T-helper 2 cell (primary cell): ENCODE data around the gene TNFAIP6.
"Not testable (repeated sequence)": the region's sequence is repeated elsewhere in the genome, so short reads cannot be mapped to it uniquely, and the experiment has no call there.

Source experiments
- DNase-seq, 5 experiments: peaks; one replicate each; pipeline versions ENCODE4 v3.0.0 to v3.0.0-alpha.2; 2012 to 2022

TNFAIP6 gene

DNA sequence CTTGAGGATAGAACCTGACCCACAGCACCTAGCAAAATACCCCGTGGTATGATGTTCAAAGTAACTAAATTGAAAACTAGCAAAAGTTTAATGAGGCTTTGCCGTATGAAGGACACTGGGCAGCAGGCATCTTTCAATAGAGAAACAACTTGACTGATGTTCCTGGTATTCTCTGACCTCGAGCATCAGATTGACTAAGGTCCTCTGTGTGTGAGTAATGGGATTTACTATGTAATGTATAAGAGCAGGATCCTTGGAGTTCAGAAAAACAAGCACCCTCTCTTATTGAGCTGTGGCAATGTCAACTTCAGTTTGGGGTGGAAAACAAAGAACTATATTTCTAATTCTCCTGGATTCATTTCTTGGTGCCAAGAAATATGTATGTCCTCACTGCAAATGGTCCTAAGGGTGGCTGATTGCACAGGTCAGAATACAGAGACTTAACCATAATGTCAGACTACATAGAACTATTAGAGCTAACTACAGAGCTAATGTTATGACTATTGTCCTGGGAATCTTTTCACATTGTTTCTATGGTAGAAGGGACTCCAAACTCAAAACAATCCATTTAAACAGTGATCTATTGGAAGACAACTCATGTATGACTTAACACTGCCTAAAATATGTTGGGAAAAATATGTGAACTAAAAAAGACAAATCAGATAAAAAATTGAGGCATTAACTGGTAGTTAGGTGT is 4.4 kb downstream of the TNFAIP6 start:
- DNase-seq: no peak

DNA sequence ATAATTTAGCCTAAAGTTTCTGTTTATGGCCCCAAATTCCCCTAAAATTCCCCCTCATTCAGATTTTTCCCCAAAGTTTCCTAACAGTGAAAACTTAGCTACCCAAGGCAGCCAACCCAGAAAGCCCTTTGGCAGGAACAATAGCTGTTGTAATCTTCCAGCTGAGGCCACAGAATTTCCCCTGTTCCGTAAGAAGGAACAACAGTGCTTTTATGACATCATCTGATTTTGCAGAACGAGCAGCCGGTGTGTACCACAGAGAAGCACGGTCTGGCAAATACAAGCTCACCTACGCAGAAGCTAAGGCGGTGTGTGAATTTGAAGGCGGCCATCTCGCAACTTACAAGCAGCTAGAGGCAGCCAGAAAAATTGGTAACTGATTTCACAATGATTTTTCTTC is 6.3 kb downstream of the TNFAIP6 start:
- DNase-seq: peak in 1 of 5 experiments; percentile 16

DNA sequence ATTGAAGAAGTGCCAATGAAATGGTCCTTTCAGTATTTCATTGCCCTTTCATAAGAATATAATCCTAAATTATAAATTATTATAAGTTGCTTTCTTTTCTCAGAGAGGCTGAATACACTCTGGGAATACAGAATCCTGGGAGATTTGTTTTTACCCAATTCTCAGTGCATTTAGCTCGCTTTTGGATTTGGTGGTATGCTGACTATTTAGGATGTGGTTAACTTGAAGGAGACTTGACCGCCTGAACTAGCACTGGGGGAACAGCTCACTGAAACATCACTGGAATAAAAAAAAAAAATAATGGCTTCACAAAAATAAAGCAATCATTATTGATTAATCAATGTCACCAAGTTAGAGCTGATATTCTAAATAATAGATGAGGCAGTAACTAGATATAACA is 10.2 kb downstream of the TNFAIP6 start:
- DNase-seq: no peak

DNA sequence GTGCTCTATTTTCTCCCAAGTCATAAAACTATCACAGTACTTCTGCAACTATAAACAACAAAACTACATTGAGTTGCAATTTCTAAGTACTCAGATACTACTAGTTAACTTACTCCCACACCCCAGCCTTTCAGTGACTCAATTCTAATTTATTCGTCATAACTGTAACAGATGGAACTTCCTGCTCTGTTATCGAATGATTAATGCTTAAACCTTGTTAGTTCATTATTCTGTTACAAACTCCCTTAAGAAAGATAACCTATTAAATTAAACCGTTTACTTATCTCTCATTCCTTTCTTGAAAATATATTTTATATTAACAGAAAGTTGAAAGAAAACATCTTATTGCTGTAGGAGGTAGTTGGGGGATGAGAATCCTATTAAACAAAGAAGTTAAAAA is 17.0 kb downstream of the TNFAIP6 start:
- peak in 1 of 5 experiments; percentile 79 for DNase-seq

DNA sequence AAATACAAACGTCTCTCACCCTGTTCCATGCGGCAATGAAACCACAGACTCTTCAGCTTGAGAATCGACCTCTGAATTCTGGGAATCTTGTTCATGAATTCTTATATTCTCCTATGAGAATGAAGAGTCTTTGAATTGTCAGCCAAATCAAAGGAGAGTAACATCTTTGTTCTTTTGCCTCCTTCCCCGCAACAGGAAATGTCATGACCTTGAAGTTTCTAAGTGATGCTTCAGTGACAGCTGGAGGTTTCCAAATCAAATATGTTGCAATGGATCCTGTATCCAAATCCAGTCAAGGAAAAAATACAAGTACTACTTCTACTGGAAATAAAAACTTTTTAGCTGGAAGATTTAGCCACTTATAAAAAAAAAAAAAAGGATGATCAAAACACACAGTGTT is 21.8 kb downstream of the TNFAIP6 start:
- peak in 1 of 5 experiments; percentile 10 for DNase-seq

GRCh38 chr2:151380580-151381235 is 23.3 kb downstream of the TNFAIP6 start:
- peak in 1 of 5 experiments; percentile 33 for DNase-seq

- no peak for DNase-seq
Observed at GRCh38 chr2:151381266-151381665, 23.9 kb downstream of the TNFAIP6 start.

DNA sequence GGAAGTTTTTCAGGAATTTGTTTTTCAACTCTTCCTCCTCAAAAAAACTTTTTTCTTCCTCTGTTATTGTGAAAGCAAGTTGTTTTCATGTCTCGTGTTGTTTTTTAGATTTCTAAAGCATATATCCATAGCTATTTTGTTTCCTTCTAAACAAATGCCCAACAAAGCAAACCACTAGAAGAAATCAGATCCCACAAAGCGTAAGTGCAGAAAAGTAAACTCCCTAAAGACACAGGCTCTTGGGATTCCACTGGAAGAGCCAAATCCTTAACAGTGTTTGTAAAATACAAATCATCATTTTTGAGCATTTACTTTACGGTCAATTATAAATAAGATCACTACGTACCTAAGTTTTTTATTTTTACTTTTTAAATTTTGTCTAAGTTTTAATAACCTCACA is 30.6 kb downstream of the TNFAIP6 start:
- no peak for DNase-seq

- DNase-seq: no peak
Observed at GRCh38 chr2:151391436-151391835, 34.0 kb downstream of the TNFAIP6 start.

- DNase-seq: no peak
Observed at GRCh38 chr2:151394509-151394908, 37.1 kb downstream of the TNFAIP6 start.

DNA sequence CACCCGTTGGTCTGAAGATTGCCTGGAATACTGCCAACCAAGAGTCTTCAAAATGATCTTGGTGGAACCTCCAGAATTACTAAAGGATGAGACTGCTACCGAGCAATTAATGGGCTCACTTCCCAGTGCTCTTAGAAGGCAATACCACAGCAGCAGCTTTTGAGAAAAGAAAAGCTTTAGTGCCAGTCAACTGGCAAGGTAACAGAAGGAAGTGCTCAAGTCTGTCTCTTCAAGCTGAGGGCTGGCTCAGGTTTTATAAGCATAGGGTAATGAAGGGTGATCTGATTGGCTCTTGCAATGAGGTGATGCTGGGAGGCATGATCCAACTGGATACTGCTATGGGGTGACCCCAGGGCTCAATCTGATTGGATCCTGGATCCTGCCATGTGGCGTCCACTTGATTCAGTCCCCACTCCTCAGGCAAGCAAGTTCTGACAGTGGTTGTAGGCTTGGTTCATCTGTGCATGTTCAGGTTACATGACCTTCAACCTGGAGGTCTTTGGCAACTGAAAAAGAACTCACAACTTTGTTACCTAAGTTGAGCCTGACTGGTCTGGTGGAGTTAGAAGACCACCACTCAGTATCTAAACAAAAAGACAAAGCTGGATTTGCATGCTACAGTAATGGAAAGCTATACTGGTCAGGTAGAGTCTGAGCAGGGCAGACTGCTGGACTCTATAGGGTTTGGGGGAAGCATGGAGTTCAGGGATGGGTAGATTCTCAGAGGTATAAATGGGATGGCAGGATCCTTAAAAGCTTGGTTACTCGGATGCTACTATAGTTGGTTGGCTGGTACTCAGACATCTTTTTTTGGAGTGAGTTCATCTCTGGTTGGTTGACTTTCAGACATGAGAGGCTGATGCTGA is 38.4 kb downstream of the TNFAIP6 start:
- DNase-seq: no peak

- DNase-seq: no peak
Observed at GRCh38 chr2:151399981-151400380, 42.6 kb downstream of the TNFAIP6 start.

GRCh38 chr2:151401149-151401548 is 43.8 kb downstream of the TNFAIP6 start:
- DNase-seq: no peak

- no peak for DNase-seq
Observed at GRCh38 chr2:151403914-151404313, 46.5 kb downstream of the TNFAIP6 start.

GRCh38 chr2:151405376-151405775 is 48.0 kb downstream of the TNFAIP6 start:
- DNase-seq: no peak

DNA sequence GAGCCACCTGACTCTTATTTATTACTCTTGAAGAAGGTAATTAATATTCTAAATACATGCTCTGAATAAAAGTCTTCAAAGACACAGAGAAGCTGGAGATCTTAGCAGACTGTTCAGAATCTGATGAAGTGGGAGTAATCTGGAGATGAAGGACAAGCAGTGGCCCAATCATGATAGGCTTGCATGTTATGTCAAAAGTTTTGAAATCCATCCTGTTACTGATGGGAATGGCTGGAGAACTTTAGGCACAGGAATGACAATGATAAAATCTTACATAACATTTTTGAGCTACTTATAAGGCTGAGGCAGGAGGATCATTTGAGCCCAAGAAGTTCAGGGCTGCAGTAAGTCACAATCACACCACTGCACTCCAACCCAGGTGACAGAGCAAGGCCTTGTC is 49.9 kb downstream of the TNFAIP6 start:
- no peak for DNase-seq

GRCh38 chr2:151408788-151409600 is 51.6 kb downstream of the TNFAIP6 start:
- DNase-seq: no peak

DNA sequence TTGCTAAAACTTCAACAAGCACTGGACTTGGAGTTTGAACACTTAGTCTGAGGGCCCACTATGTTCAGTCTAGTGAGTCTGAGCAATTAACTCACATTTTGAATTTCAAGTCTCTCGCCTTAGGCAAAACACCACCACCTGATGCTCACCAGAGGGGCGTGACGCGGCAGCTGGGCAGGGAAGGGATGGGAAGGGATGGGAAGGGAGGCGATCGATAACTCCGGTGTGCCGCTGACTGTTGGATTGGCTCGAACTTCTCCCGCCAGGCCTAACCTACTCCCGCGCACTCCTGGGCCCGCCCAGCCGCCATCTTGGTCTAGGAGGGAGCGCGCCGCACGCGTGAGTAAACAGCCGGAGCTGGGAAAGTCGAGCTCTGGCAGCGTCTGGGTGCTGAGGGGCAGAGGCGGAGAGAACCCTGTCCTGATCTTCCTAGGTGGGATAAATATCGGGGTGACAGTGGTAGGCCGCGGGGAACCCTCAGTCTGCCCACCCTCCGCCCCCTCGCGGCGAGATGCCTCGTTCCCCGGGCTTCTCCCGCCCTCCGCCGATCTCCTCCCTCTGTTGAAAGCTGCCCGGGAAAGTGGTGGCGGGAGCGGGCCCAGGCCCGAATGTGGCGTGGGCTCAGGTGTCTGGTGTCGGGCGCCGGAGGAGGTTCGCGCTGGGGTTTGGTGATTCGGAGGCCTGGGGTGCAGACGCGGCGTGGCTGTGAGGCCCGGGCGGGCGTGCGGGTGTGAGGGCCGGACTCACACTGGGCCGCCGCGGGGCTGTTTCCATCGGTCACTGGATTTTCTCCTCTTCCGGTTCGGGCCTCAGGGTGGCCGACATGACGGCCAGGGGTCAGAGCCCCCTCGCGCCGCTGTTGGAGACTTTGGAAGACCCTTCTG is 52.5 kb downstream of the TNFAIP6 start, which contains the start of gene RIF1:
Gene RIF1, plus strand, starts transcription at position 302 of the 884 bp plus-strand sequence. Its CDS starts 522 bp downstream, at position 824.
- DNase-seq: peak; percentile 44 to 88 (median 63)

- peak in 4 of 5 experiments; percentile 19 to 60 (median 32) for DNase-seq
Observed at GRCh38 chr2:151410485-151410834, 53.1 kb downstream of the TNFAIP6 start.

DNA sequence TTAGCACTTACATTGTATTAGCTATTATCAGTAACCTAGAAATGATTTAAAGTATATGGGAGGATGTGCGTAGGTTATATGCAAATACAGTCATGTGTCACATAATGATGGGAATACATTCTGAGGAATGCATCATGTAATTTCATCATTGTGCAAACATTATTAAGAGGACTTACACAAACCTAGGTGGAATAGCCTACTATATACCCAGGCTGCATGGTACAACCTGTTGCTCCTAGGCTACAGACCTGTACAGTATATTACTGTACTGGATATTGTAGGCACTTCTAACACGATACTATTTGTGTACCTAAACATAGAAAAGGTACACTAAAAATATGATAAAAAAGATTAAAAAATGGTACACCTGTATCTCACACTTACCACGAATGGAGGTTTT is 60.3 kb downstream of the TNFAIP6 start:
- DNase-seq: no peak

DNA sequence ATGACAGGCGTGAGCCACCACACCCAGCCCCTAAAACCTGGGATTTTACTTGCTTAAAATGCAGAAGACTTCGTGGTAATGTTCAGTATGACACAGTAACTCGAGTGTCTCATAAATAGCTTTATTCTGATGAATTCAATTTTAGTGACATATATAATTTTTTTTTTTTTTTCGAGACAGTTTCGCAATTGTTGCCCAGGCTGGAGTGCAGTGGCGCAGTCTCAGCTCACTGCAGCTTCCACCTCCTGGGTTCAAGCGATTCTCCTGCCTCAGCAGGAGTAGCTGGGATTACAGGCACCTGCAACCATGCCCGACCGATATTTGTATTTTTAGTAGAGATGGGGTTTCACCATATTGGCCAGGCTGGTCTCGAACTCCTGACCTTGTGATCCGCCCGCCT is 64.3 kb downstream of the TNFAIP6 start:
- DNase-seq: not testable (repeated sequence)
